AG04450 (cell line): ENCODE results near the gene TCEAL5. TPM values are rescaled to one million over a fixed set of nuclear protein-coding genes. Genes with fewer than 3 reads are reported as not detected.

Experiments
- CTCF ChIA-PET: fragments of 300-600, 350-600 bp; formaldehyde crosslinking; extraction: SDS; loops from one replicate; lab custom pipeline; 2022; ENCODE audit warnings: antibody characterized with exemption, inconsistent platforms; lab: Charles Lee
- POLR2A ChIA-PET: fragments of 350-600 bp; formaldehyde crosslinking; extraction: SDS; loops from one replicate; lab custom pipeline; 2021; ENCODE audit warnings: antibody characterized with exemption, inconsistent platforms; lab: Yijun Ruan, JAX
- DNase-seq: peaks from one replicate; pipeline ENCODE4 v3.0.0-alpha.2; 2011; ENCODE audit warnings: low read depth, low spot score
- H3K27ac ChIP-seq: one replicate; pipeline ENCODE4 v1.5.1; 2012; ENCODE audit warnings: low read depth, low read length, control low read depth
- H3K27me3 ChIP-seq: one replicate; pipeline ENCODE4 v1.6.0; 2012; ENCODE audit warnings: low read length; ENCODE audit not compliant: control insufficient read depth, insufficient read depth
- H3K4me3 ChIP-seq: 2 replicates; pipeline ENCODE4 v1.5.1; 2011; ENCODE audit warnings: mild to moderate bottlenecking, low read depth, low read length, control low read depth
- H3K9me3 ChIP-seq: 2 replicates; pipeline ENCODE4 v1.5.1; 2012; ENCODE audit warnings: low read length; ENCODE audit not compliant: control insufficient read depth, insufficient read depth
- CTCF ChIP-seq: IDR thresholded peaks from 2 replicates; pipeline ENCODE4 v1.5.1; 2011; ENCODE audit warnings: low read depth, low read length, control low read depth, inconsistent platforms
- polyA plus RNA-seq: library from polyadenylated mRNA; depleted of rRNA; stranded (reverse); fragments of >200 nt; gene quantifications from 2 replicates; pipeline ENCODE4 v1.2.3, GENCODE V29; 2011

Gene TCEAL5
- polyA plus RNA-seq, 1 experiment, result not detected

- DNase-seq, result no peak
- peaks cover 3% of the 10 kb centered on the region for H3K27me3 ChIP-seq
- POLR2A ChIA-PET, result no interaction called here
- H3K9me3 ChIP-seq, result no peaks in the 10 kb centered on the region
- TF ChIP-seq CTCF, result no peak
- CTCF ChIA-PET, result no interaction called here
- H3K27ac ChIP-seq, result no peak overlapping the region
- H3K4me3 ChIP-seq, result no peak overlapping the region
Observed at GRCh38 chrX:103304705-103305104, 28.2 kb upstream of the TCEAL5 start.

GRCh38 chrX:103293118-103293517 is 16.6 kb upstream of the TCEAL5 start:
- TF ChIP-seq CTCF, result no peak
- H3K4me3 ChIP-seq, result no peak overlapping the region

GRCh38 chrX:103279624-103280023 is 3.1 kb upstream of the TCEAL5 start:
- ChIA-PET POLR2A (no interaction called here), CTCF (no interaction called here)
- DNase-seq, result no peak
- H3K27me3 ChIP-seq, result peaks cover 24% of the 10 kb centered on the region
- H3K4me3 ChIP-seq, result no peak overlapping the region
- no peaks in the 10 kb centered on the region; the same call in 1 of the 2 replicates for H3K9me3 ChIP-seq
- no peak overlapping the region for H3K27ac ChIP-seq
- TF ChIP-seq CTCF, result no peak

More at GRCh38 chrX:103293118-103293517, 16.6 kb upstream of the TCEAL5 start:
- POLR2A ChIA-PET, result no interaction called here
- CTCF ChIA-PET, result no interaction called here
- no peak for DNase-seq
- Histone ChIP-seq H3K27ac (no peak overlapping the region), H3K9me3 (no peaks in the 10 kb centered on the region), H3K27me3 (peaks cover 2% of the 10 kb centered on the region)

GRCh38 chrX:103275947-103276567 is 493 bp downstream of the TCEAL5 start:
- DNase-seq, result no peak
- H3K27ac ChIP-seq, result no peak overlapping the region
- ChIA-PET POLR2A (no interaction called here), CTCF (no interaction called here)
- H3K27me3 ChIP-seq, result peaks cover 27% of the 10 kb centered on the region
- no peak for TF ChIP-seq CTCF
- H3K9me3 ChIP-seq, result no peaks in the 10 kb centered on the region
- H3K4me3 ChIP-seq, result no peak overlapping the region

GRCh38 chrX:103274284-103274683 is 2.3 kb downstream of the TCEAL5 start:
- no peak for DNase-seq
- no peak for TF ChIP-seq CTCF
- H3K9me3 ChIP-seq, result no peaks in the 10 kb centered on the region
- no peak overlapping the region for H3K27ac ChIP-seq
- H3K4me3 ChIP-seq, result no peak overlapping the region
- ChIA-PET CTCF (no interaction called here), POLR2A (no interaction called here)
- H3K27me3 ChIP-seq, result peaks cover 30% of the 10 kb centered on the region
